ENCODE measurements around the gene MSH2.

Gene MSH2

DNA sequence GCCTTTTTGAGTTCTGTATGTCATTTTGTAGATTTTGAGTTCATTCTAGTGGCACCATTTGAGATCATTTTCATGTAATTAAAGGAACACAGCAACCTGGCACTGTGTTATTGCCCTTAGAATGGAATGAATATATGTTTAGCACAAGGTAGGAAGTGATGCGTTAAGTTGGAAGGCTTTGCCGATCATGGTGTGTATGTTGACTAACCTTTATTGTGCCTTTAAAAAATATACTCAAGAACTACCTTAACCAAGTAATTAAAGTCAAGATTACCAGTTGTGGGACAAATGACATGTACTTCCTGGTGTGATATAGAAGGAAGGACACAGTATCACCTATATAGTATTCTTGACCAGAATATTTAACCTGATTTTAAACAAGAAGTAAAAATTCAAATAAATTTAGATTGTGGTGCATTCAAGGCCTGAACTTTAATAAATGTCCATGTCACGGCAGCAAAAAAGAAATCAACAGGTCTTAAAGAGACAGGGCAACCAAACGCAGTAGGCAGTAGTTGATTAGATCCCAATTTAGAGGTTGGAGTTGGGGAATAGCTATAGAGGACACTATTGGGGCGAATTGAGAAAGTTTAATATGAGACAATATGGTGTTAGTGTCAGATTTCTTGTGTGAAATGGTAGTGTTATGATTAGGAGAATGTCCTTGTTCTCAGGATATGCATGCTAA is 68.6 kb downstream of the MSH2 start:
- TF ChIP-seq CTCF (conservative IDR thresholded peaks at IDR 0.05; ENCODE audit: control insufficient read depth, insufficient read depth, low read depth, low read length): no peak
- no peak overlapping the region for H3K4me3 ChIP-seq (ENCODE audit: control insufficient read depth, low read depth, low read length)

DNA sequence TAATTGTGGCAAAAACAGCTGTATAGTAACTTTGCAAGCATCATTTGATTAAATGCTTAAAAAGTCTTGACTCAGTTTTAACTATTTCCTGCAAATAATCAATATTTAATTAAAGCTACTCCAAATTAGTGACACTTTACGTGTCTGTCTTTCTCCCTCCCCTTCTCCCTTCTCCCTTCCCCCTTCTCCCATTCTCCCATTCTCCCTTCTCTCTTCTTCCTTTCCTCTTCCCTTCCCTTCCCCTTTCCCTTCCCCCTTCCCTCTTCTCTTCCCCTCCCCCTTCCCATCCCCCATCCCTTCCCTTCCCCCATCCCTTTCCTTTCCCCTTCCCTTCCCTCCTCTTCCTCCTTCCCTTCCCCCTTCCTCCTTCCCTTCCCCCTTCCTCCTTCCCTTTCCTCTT is 76.9 kb downstream of the MSH2 start:
- DNase-seq (ENCODE audit: low read depth): no peak
- TF ChIP-seq CTCF (conservative IDR thresholded peaks at IDR 0.05; ENCODE audit: control insufficient read depth, insufficient read depth, low read depth, low read length): no peak
- no peak overlapping the region for H3K4me3 ChIP-seq (ENCODE audit: control insufficient read depth, low read depth, low read length)

More for the DNA sequence above, 68.6 kb downstream of the MSH2 start:
- no peak for DNase-seq (ENCODE audit: low read depth)

- no peak for DNase-seq (ENCODE audit: low read depth)
- no peak for TF ChIP-seq CTCF (conservative IDR thresholded peaks at IDR 0.05; ENCODE audit: control insufficient read depth, insufficient read depth, low read depth, low read length)
- H3K4me3 ChIP-seq (ENCODE audit: control insufficient read depth, low read depth, low read length): no peak overlapping the region
Observed at GRCh38 chr2:47483191-47483590, 80.2 kb downstream of the MSH2 start.

GRCh38 chr2:47484396-47484795 is 81.4 kb downstream of the MSH2 start:
- TF ChIP-seq CTCF (conservative IDR thresholded peaks at IDR 0.05; ENCODE audit: control insufficient read depth, insufficient read depth, low read depth, low read length): no peak
- H3K4me3 ChIP-seq (ENCODE audit: control insufficient read depth, low read depth, low read length): no peak overlapping the region
- DNase-seq (ENCODE audit: low read depth): no peak

DNA sequence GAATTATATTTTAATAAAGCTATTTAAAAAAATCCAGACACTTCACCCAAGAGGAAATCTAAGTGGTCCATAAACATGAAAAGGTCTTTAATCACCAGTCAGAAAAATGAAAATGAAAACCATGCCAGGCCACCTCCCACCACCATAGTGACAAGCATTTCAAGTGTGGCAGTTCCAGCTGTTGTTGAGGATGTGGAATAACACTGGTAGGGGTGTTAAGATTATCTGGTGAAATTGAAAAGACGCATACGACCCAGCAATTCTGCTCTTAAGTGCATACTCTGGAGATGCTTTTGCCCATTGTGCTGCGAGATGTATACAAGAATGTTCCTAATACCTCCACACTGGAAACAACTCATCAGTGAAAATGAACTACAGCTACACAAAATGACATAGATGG is 82.2 kb downstream of the MSH2 start:
- no peak for TF ChIP-seq CTCF (conservative IDR thresholded peaks at IDR 0.05; ENCODE audit: control insufficient read depth, insufficient read depth, low read depth, low read length)
- no peak overlapping the region for H3K4me3 ChIP-seq (ENCODE audit: control insufficient read depth, low read depth, low read length)
- DNase-seq (ENCODE audit: low read depth): no peak

- peak; percentile 8 for DNase-seq (ENCODE audit: low read depth)
- H3K4me3 ChIP-seq (ENCODE audit: control insufficient read depth, low read depth, low read length): no peak overlapping the region
- no peak for TF ChIP-seq CTCF (conservative IDR thresholded peaks at IDR 0.05; ENCODE audit: control insufficient read depth, insufficient read depth, low read depth, low read length)
Observed at GRCh38 chr2:47485751-47486300, 82.9 kb downstream of the MSH2 start.

Measured in fibroblast of mammary gland (primary cell).